Mesangial cell (primary cell): ENCODE results near the gene CRIP1. TPM values are rescaled to one million over a fixed set of nuclear protein-coding genes. Genes with fewer than 3 reads are reported as not detected.

Experiments
- total RNA-seq: library from RNA; depleted of rRNA; stranded (reverse); fragments of >200 nt; gene quantifications from 2 replicates; pipeline ENCODE4 v1.2.3, GENCODE V29; 2015

CRIP1 gene, protein sequence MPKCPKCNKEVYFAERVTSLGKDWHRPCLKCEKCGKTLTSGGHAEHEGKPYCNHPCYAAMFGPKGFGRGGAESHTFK
- 10.6 and 15.2 TPM in 2 replicates for total RNA-seq

DNA sequence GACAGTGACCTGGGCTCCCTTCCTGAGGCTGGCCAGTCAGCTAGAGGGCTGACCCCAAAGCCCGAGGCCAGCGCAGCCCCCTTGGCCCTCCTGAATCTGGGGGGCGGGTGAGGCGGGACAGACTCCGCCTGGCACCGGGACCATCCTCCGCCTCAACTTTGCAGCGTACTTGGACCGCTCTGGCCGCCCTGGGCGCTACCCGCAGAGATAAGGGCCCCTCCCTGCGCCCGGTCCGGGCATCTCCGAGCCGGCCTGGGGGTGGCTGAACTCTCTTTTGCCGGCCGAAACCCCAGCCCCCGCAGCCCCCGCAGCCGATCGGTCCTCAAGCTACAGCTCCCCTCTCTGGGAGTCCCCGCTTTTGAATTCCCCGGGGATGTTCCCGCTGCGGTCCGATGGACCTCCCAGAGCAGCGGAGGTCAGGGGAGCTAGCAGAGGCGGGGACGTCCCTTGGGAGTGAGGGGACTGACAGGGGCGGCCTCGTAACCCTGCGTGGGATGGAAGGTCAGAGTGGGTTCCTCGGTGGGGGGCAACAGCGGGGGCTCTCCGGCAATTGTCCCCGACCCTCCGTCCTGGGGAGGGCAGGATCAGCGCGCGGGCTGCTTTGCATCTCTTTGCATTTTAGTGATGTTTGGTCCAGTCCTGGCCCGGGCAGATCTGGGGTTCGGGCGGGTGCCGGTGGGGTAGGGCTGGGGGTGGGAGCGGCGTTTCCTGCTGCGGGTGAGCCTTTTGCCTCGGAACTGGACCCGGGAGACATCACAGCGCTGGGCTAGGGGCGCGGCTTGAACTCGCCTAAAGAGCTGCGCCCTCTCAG, at the start of gene CRIP1:
TSS of gene CRIP1 (plus strand) at position 724 of the 811 bp plus-strand sequence. CDS start 374 bp downstream, outside the sequence.

DNA sequence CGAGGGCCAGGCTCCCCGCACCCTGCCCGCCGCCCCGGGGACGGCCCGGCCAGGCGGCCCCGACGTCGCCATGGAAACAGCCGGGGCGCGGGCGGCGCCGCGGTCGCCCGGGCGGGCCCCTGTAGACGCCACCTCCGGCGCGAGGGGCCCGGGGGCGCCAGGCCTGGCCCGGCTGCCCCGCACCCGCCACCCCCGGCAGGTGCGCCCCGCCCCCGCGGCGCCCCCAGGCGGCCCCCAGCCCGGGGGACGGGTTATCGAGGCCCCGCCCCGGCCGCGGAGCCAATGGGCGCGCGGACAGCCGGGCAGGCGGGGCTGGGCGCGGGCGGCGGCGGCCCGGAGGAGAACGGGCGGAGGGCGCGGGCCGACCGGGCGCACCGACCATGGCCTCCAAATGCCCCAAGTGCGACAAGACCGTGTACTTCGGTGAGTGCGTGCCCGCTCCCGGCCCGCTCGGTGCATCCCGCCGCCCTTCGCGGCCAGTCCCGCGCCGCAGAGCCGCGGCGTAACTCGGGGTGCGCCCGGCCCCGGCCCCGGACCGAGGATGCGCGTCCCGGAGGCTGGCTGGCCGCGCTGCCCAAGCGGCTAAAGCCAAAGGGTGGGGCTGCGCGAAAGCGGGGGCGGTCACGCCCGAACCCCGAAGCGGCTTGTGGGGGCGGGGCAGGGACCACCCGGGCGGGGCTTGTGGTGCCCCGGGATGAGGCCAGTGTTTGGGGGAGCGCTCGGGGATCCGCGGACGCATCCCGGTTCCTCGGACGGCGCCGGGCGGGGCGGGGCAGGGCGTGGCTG, 12.0 kb upstream of the CRIP1 start, which contains the start of gene CRIP2:
TSS of gene CRIP2 (plus strand) at position 339 of the 786 bp plus-strand sequence. CDS start at position 381, 42 bp downstream.

DNA sequence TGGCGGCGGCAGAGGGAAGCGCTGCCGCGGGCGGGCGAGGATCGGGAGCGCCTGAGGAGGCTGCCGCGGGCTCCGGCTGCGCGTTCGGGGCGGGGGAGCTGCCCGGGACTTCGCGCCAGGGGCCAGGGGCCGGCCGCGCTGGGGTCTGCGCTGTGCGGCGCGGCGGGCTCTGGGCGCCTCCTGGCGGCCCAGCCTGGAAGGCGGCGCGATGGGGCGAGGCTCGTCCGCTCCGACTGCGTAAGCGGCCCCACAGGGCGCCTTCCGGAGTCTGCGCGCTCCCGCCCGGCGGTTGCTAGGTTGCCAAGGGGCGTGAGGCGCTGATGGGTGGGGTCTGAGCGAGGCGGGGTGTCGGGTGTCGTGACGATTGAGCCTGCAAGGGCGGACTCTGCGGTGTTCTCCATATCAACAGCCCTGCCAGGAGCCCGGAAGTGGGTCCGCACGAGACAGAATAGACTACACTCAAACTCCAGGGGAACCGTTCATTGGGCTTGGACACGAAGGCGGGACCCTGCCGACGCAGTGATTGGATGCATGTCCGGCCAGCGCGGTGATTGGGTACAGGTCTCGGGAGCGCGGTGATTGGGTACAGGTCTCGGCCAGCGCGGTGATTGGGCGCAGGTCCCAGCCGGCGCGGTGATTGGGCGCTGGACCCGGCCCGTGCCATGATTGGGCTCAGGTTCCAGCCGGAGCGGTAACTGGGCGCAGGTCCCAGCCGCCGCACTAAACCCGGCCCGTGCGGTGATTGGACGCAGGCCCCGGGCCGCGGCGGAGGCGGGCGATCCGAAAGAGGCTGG, 4.1 kb downstream of the CRIP1 start, which contains the start of gene TEDC1:
TSS of gene TEDC1 (plus strand) at position 675 of the 794 bp plus-strand sequence. CDS start 130 bp downstream, outside the sequence.

DNA sequence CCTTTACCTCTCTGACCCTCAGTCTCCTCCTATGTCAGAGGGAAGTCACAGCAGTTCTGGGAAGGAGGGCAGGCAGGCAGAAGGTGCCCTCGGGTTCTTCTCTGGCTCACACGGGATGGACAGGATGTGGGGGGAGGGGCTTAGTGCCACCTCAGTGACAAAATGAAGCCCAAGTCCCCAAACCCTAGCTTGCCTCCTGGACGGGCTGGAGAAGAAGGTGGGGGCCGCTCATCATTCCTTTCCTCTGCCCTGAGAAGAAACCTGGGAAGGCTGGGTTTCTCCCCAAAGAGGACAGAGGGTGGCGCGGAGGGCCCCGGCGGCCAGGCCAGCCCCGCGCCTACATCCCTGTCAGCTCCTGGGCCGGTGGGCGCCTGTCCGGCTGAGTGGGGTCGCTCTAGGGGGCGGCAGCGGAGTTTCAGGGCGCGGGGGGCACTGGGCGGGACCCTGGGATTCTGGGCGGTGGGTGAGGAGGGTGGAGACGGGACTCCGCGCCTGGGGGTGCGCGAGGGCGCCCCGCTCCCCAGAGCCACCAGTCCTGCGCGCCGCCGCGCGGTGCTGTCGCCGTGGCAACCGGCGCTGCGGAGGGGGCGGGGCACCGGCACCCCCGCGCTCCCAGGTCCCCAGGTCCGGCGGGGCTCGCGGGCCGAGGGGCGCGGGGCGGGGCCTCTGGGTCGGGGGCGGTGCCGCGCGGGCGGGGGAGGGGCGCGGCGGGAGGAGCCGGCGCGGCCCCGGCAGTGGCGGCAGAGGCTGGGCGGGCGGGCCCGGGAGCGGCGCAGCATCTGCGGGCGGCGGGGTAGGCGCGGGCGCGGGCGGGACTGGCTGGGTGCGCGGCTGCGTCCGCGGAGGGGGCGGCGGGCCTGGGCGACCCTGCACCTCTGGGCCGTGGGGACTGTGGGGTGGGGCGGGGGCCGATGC, 39.4 kb downstream of the CRIP1 start, which contains the start of gene TMEM121:
TSS of gene TMEM121 (plus strand) at position 723 of the 915 bp plus-strand sequence. CDS start 2,252 bp downstream, outside the sequence.

Other genes starting within 250 kb of the CRIP1 start
- 41.7 and 53.9 TPM in 2 replicates for gene BTBD6, start 238.4 kb upstream of the CRIP1 start, total RNA-seq
- 18.3 and 34.5 TPM in 2 replicates for gene BRF1, start 185.9 kb upstream of the CRIP1 start, total RNA-seq
- 60.0 and 105 TPM in 2 replicates for gene PACS2, start 172.1 kb upstream of the CRIP1 start, total RNA-seq
- gene TEX22, start 88.3 kb upstream of the CRIP1 start, total RNA-seq: 0.13 and 0.16 TPM in 2 replicates
- 66.6 and 77.6 TPM in 2 replicates for gene MTA1, start 67.1 kb upstream of the CRIP1 start, total RNA-seq
- gene CRIP2, start 12.1 kb upstream of the CRIP1 start, total RNA-seq: 200 and 216 TPM in 2 replicates
- gene TEDC1, start 4.4 kb downstream of the CRIP1 start, total RNA-seq: 4.3 and 44.2 TPM in 2 replicates
- 5.1 and 8.0 TPM in 2 replicates for gene TMEM121, start 39.7 kb downstream of the CRIP1 start, total RNA-seq